Neuronal stem cell (in vitro differentiated cells): Measurements from ENCODE around the gene ZNF574.

ENCODE experiments used
- DNase-seq: peaks from one replicate; pipeline ENCODE4 v3.0.0-alpha.2; 2013; ENCODE audit warnings: low spot score
- H2AFZ ChIP-seq: one replicate; pipeline ENCODE4 v1.6.1; 2013; ENCODE audit warnings: mild to moderate bottlenecking, low read length, inconsistent platforms
- H2AK5ac ChIP-seq: 2 replicates; pipeline ENCODE4 v1.6.1; 2013; ENCODE audit warnings: low read depth, mild to moderate bottlenecking, inconsistent platforms, low read length, moderate library complexity, mixed read lengths
- H2BK120ac ChIP-seq: 2 replicates; pipeline ENCODE4 v1.6.1; 2013; ENCODE audit warnings: low read depth, mild to moderate bottlenecking, inconsistent platforms, low read length, moderate library complexity, mixed read lengths
- H2BK12ac ChIP-seq: one replicate; pipeline ENCODE4 v1.6.1; 2013; ENCODE audit warnings: low read length, inconsistent platforms
- H2BK15ac ChIP-seq: 2 replicates; pipeline ENCODE4 v1.6.1; 2013; ENCODE audit warnings: mild to moderate bottlenecking, low read length, inconsistent platforms, mixed read lengths
- H2BK5ac ChIP-seq: one replicate; pipeline ENCODE4 v1.6.1; 2013; ENCODE audit warnings: inconsistent platforms, mild to moderate bottlenecking, low read length, moderate library complexity
- H3K14ac ChIP-seq: one replicate; pipeline ENCODE4 v1.6.1; 2013; ENCODE audit warnings: low read length, inconsistent platforms
- H3K18ac ChIP-seq: 2 replicates; pipeline ENCODE4 v1.6.1; 2013; ENCODE audit warnings: low read length, inconsistent platforms
- H3K23ac ChIP-seq: 2 replicates; pipeline ENCODE4 v1.6.1; 2013; ENCODE audit warnings: low read depth, mild to moderate bottlenecking, mixed read lengths, low read length, inconsistent platforms; ENCODE audit not compliant: poor library complexity
- H3K27ac ChIP-seq: replicated peaks from 3 replicates; pipeline ENCODE4 v1.5.1; 2013; ENCODE audit warnings: low read length, inconsistent platforms
- H3K27me3 ChIP-seq, 3 experiments: 2 replicates each; pipeline ENCODE4 v1.6.1; 2013; ENCODE audit warnings: low read length in 3 of 3, mild to moderate bottlenecking in 2 of 3, inconsistent platforms in 1 of 3, low read depth in 1 of 3, mixed read lengths in 1 of 3, moderate library complexity in 1 of 3; ENCODE audit not compliant: control insufficient read depth in 3 of 3, insufficient read depth in 3 of 3
- H3K36me3 ChIP-seq, 2 donors: replicated peaks in 1 of 2; 2 replicates each; pipeline ENCODE4 v1.6.1; 2013; ENCODE audit warnings: low read length in 2 of 2; ENCODE audit not compliant: control insufficient read depth in 2 of 2, insufficient read depth in 2 of 2
- H3K4ac ChIP-seq: 2 replicates; pipeline ENCODE4 v1.6.1; 2013; ENCODE audit warnings: inconsistent platforms, mild to moderate bottlenecking, low read length, moderate library complexity
- H3K4me1 ChIP-seq, 2 donors: 1 replicate in 1 of 2; 2 replicates in 1 of 2; pipeline ENCODE4 v1.6.1; 2013; ENCODE audit warnings: low read length in 2 of 2, low read depth in 1 of 2; ENCODE audit not compliant: control insufficient read depth in 2 of 2, insufficient read depth in 1 of 2
- H3K4me2 ChIP-seq: one replicate; pipeline ENCODE4 v1.6.1; 2013; ENCODE audit warnings: mild to moderate bottlenecking, low read length, inconsistent platforms; ENCODE audit not compliant: insufficient read depth, poor library complexity, severe bottlenecking
- H3K4me3 ChIP-seq, 2 donors: 2 replicates each; pipeline ENCODE4 v1.5.1; 2013; ENCODE audit warnings: low read length in 2 of 2, mild to moderate bottlenecking in 2 of 2, inconsistent platforms in 1 of 2, moderate library complexity in 1 of 2
- H3K79me1 ChIP-seq: one replicate; pipeline ENCODE4 v1.6.1; 2013; ENCODE audit warnings: low read depth, mild to moderate bottlenecking, inconsistent platforms, low read length, moderate library complexity
- H3K9ac ChIP-seq: one replicate; pipeline ENCODE4 v1.6.1; 2013; ENCODE audit warnings: mild to moderate bottlenecking, low read depth, low read length, inconsistent platforms; ENCODE audit not compliant: poor library complexity
- H3K9me3 ChIP-seq, 2 donors: replicated peaks in 1 of 2; 2 replicates each; pipeline versions ENCODE3 to v1.6.1; 2013; ENCODE audit warnings: low read length in 2 of 2, mild to moderate bottlenecking in 2 of 2, inconsistent platforms in 1 of 2, low read depth in 1 of 2, mixed read lengths in 1 of 2, moderate library complexity in 1 of 2; ENCODE audit not compliant: control insufficient read depth in 2 of 2, insufficient read depth in 1 of 2
- H4K8ac ChIP-seq: one replicate; pipeline ENCODE4 v1.6.1; 2013; ENCODE audit warnings: low read depth, mild to moderate bottlenecking, inconsistent platforms, low read length, moderate library complexity
- H4K91ac ChIP-seq: one replicate; pipeline ENCODE4 v1.6.1; 2013; ENCODE audit warnings: low read length, low read depth, mild to moderate bottlenecking, inconsistent platforms; ENCODE audit not compliant: poor library complexity
- WGBS, 2 donors: extraction: QIAGEN DNeasy Blood & Tissue Kit; methylation state at CpG; one replicate each; pipeline ENCODE4 v1.1.7; 2013; ENCODE audit warnings: missing lambda C conversion rate in 2 of 2, mixed read lengths in 1 of 2; ENCODE audit not compliant: insufficient read length in 2 of 2, insufficient replicate concordance in 1 of 2; ENCODE audit errors: extremely low coverage in 2 of 2; 5-methylcytosine and 5-hydroxymethylcytosine counted together

Gene ZNF574

GRCh38 chr19:42102877-42103276 is 26.9 kb downstream of the ZNF574 start:
- Histone ChIP-seq H2BK12ac (no peak overlapping the region), H4K91ac (no peak overlapping the region), H3K23ac (no peak overlapping the region), H2BK5ac (no peak overlapping the region), H3K27ac (no peak overlapping the region), H3K9ac (no peak overlapping the region), H3K4me1 (no peaks in the 10 kb centered on the region), H3K18ac (no peak overlapping the region), H3K27me3 (peaks cover 0 to 15% (median 0%) of the 10 kb centered on the region in 3 experiments), H2AFZ (no peak overlapping the region), H3K36me3 (no peaks in the 10 kb centered on the region), H3K4me2 (no peak overlapping the region), H3K79me1 (no peaks in the 10 kb centered on the region), H2BK120ac (no peak overlapping the region), H2AK5ac (no peak overlapping the region), H4K8ac (no peak overlapping the region), H2BK15ac (no peak overlapping the region), H3K14ac (no peak overlapping the region), H3K4ac (no peak overlapping the region), H3K4me3 (no peak overlapping the region), H3K9me3 (no peaks in the 10 kb centered on the region)
- DNase-seq = no peak
- no CpG with 5 or more reads among the region's 2 CpGs for WGBS, 2 donors

- Histone ChIP-seq H4K8ac (no peak overlapping the region), H3K4me1 (no peaks in the 10 kb centered on the region), H3K23ac (no peak overlapping the region), H3K9me3 (no peaks in the 10 kb centered on the region), H3K9ac (peak overlapping the region; percentile 27), H2BK12ac (no peak overlapping the region), H3K4ac (no peak overlapping the region), H3K14ac (no peak overlapping the region), H3K18ac (no peak overlapping the region), H2AFZ (no peak overlapping the region), H3K27ac (no peak overlapping the region), H2BK120ac (no peak overlapping the region), H3K79me1 (no peaks in the 10 kb centered on the region), H2AK5ac (no peak overlapping the region), H3K4me3 (no peak overlapping the region), H2BK15ac (no peak overlapping the region), H3K4me2 (no peak overlapping the region), H4K91ac (no peak overlapping the region), H3K27me3 (peaks cover 0 to 15% (median 0%) of the 10 kb centered on the region in 3 experiments), H2BK5ac (no peak overlapping the region), H3K36me3 (no peaks in the 10 kb centered on the region)
- no CpG with 5 or more reads among the region's 2 CpGs for WGBS, 2 donors
- no peak for DNase-seq
These were observed 29.4 kb downstream of the ZNF574 start for GRCh38 chr19:42105368-42105767.

DNA sequence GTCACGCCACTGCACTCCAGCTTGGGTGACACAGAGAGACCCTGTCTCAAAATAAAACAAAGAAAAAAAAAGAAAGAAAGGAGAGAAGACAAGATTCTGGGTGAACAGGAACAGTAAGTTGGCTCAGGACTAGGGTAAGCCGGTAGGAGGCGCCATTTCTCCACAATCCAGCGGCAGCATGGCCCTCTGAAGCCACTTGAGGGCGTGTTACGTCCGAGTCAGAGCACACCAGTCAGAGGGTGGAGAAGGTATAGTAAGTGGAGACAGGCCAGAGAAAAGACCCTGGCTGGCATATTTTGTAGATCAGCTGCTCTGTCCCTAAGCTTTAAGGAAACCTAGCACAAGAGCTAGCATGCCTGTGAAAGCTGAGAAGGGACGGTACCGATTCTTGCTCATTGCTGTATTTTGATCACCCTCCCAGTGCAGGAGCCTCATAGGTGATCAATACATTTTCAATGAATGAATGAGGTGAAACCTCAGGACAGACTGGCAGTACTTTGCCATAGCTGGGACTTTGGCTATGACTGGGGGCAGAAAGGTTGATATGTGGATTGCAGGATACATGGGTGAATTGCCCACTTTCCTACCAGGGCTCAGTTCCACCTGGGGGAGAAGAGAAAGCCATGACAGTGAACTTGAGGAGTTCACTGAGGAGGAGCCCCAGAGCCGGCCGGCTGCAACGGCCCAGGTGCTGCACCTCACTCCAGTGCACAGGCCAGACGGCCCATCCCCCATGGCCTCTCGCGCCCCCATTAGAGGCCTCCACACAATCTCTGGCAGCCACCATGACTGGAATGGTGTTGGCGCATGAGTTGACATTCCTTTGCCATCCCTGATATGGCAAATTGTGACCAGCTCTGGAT is 32.8 kb downstream of the ZNF574 start:
- no peak overlapping the region for H3K4ac ChIP-seq
- no peak overlapping the region for H2AK5ac ChIP-seq
- no peak overlapping the region for H3K27ac ChIP-seq
- H3K36me3 ChIP-seq = no peaks in the 10 kb centered on the region
- peak; percentile 88 for DNase-seq
- H3K79me1 ChIP-seq = no peaks in the 10 kb centered on the region
- no peak overlapping the region for H3K4me2 ChIP-seq
- no peak overlapping the region for H3K4me3 ChIP-seq
- no peaks in the 10 kb centered on the region for H3K9me3 ChIP-seq
- no peak overlapping the region for H3K18ac ChIP-seq
- H2BK15ac ChIP-seq = no peak overlapping the region
- H2BK5ac ChIP-seq = no peak overlapping the region
- H3K23ac ChIP-seq = no peak overlapping the region
- no CpG with 5 or more reads among the region's 16 CpGs for WGBS, 2 donors
- peaks cover 0 to 22% (median 0%) of the 10 kb centered on the region in 3 experiments for H3K27me3 ChIP-seq
- H3K4me1 ChIP-seq = peaks cover 0 to 5% of the 10 kb centered on the region in 2 donors
- H4K8ac ChIP-seq = no peak overlapping the region
- no peak overlapping the region for H4K91ac ChIP-seq
- peak overlapping the region; percentile 58 for H3K14ac ChIP-seq
- H3K9ac ChIP-seq = no peak overlapping the region
- H2AFZ ChIP-seq = no peak overlapping the region
- no peak overlapping the region for H2BK120ac ChIP-seq
- no peak overlapping the region for H2BK12ac ChIP-seq

DNA sequence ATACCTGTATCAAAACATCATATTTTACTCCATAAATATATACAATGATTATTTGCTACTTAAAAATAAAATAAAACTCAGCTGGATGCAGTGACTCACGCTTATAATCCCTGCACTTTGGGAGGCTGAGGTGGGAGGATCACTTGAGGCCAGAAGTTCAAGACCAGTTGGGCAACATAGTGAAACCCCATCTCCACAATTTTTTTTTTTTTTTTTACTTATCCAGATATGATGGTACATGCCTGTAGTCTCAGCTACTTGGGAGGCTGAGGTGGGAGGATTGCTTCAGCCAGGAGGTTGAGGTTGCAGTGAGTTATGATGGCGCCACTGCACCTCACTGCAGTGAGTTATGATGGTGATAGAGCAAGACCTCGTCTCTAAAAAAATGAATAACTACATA is 33.9 kb downstream of the ZNF574 start:
- no CpG with 5 or more reads among the region's 3 CpGs for WGBS, 2 donors
- H2AFZ ChIP-seq = no peak overlapping the region
- no peak overlapping the region for H3K4me3 ChIP-seq
- H3K36me3 ChIP-seq = no peaks in the 10 kb centered on the region
- H2BK12ac ChIP-seq = no peak overlapping the region
- H3K4ac ChIP-seq = no peak overlapping the region
- no peak overlapping the region for H2BK5ac ChIP-seq
- H4K8ac ChIP-seq = no peak overlapping the region
- H3K9ac ChIP-seq = no peak overlapping the region
- H2AK5ac ChIP-seq = no peak overlapping the region
- H3K23ac ChIP-seq = no peak overlapping the region
- H3K4me1 ChIP-seq = peaks cover 0 to 13% of the 10 kb centered on the region in 2 donors
- no peak overlapping the region for H2BK15ac ChIP-seq
- H3K9me3 ChIP-seq = no peaks in the 10 kb centered on the region
- no peaks in the 10 kb centered on the region for H3K79me1 ChIP-seq
- no peak overlapping the region for H3K27ac ChIP-seq
- H2BK120ac ChIP-seq = no peak overlapping the region
- H3K4me2 ChIP-seq = no peak overlapping the region
- peaks cover 0 to 15% (median 0%) of the 10 kb centered on the region in 3 experiments for H3K27me3 ChIP-seq
- DNase-seq = no peak
- no peak overlapping the region for H4K91ac ChIP-seq
- no peak overlapping the region for H3K18ac ChIP-seq
- no peak overlapping the region for H3K14ac ChIP-seq
